ENCODE data around the gene MIF4GD. TPM values are rescaled to one million over a fixed set of nuclear protein-coding genes. Genes with fewer than 3 reads are reported as not detected.

MIF4GD gene
- total RNA-seq, 4 donors from 2014 or later = 42.4 to 52.0 (median 44.8) TPM

DNA sequence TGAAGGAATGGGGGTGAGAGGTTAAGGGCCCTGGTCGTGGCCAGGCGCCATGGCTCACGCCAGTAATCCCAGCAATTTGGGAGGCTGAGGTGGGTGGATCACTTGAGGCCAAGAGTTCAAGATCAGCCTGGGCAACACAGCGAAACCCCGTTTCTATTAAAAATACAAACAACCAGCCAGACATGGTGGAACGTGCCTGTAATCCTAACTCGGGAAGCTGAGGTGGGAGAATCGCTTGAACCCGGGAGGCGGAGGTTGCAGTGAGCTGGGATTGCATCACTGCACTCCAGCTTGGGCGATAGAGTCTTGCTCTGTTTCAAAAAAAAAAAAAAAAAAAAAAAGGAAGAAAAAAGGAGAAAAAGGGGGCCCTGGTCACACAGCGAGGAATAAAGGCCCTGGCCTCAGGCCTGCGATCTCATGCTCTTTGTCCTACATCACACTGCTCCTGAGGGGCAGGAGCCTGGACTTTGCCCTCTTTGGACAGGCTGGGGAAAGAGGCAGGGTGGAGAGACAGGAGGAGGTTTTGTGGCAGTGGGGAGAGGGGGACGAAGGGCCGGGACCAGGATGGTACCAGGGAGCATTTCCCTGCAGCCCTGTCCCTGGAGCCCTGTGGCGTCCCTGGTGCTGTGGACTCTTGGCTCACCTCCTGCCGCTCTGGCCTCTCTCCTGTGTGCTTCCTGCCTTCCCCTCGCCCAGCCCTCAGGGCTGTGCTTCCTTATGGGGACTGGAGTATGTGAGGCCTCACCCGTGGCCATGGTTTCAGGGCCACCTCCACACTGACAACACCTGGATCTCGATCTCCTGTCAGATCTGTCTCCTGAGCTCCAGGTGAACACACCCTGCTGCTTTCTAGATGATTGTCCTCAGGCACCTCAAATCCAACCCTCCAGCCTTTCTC is 38.0 kb upstream of the MIF4GD start:
- no peaks in the 10 kb centered on the region for H3K9me3 ChIP-seq
- WGBS = 81% methylated on average over 20 of the region's 20 CpGs
- no peaks in the 10 kb centered on the region for H3K36me3 ChIP-seq
- no peak for DNase-seq (ENCODE audit: extremely low spot score)
- H3K27ac ChIP-seq (replicated peaks in 1 of 4) = peak overlapping the region in 3 of 4 donors; percentile 39 to 41 (median 40)
- intact Hi-C loops (cut with DNase I) = no loop called here
- H3K27me3 ChIP-seq = no peaks in the 10 kb centered on the region
- no peak overlapping the region for H3K4me3 ChIP-seq
- H3K4me1 ChIP-seq = peaks cover 0 to 9% (median 2%) of the 10 kb centered on the region in 4 donors
- TF ChIP-seq POLR2AphosphoS5 (IDR thresholded peaks at IDR 0.05) (no peak), EP300 (IDR thresholded peaks at IDR 0.05) (no peak), POLR2A (IDR thresholded peaks at IDR 0.05; ENCODE audit: low read depth) (no peak)
- TF ChIP-seq, protein P1, sequence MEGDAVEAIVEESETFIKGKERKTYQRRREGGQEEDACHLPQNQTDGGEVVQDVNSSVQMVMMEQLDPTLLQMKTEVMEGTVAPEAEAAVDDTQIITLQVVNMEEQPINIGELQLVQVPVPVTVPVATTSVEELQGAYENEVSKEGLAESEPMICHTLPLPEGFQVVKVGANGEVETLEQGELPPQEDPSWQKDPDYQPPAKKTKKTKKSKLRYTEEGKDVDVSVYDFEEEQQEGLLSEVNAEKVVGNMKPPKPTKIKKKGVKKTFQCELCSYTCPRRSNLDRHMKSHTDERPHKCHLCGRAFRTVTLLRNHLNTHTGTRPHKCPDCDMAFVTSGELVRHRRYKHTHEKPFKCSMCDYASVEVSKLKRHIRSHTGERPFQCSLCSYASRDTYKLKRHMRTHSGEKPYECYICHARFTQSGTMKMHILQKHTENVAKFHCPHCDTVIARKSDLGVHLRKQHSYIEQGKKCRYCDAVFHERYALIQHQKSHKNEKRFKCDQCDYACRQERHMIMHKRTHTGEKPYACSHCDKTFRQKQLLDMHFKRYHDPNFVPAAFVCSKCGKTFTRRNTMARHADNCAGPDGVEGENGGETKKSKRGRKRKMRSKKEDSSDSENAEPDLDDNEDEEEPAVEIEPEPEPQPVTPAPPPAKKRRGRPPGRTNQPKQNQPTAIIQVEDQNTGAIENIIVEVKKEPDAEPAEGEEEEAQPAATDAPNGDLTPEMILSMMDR (IDR thresholded peaks at IDR 0.05) = no peak

DNA sequence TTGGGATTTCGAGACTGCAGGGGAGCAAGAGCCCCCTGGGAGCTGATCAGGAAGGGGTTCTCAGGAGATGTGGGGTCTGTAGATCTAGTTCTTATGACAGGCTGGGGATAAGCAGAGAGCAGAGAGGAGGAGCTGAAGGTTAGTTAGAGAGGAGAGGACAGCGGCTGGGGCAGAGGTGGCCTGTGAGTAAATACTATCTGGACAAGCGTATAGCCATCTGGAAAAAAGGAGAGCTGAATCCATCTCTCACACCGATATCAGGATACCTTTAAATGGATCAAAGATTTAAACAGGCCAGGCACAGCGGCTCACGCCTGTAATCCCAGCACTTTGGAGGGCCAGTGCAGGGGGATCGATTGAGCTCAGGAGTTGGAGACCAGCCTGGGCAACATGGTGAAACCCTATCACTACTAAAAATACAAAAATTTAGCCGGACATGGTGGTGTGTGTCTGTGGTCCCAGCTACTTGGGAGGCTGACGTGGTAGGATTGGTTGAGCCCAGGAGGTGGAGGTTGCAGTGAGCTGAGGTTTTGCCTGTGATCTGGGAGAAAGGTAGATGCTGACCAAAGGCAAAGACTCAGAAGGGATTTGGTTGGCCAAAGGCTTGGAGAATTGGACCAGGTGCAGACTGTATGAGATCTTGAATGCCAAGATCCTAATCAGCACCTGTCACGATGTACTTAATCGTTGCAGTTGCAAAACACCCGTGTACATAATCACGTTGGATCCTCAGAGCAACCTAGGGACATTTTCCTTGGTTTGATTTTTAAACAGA is 37.1 kb upstream of the MIF4GD start:
- no peak overlapping the region for H3K27ac ChIP-seq (replicated peaks in 1 of 4)
- H3K27me3 ChIP-seq = no peaks in the 10 kb centered on the region
- DNase-seq (ENCODE audit: extremely low spot score) = no peak
- no peaks in the 10 kb centered on the region for H3K9me3 ChIP-seq
- intact Hi-C loops (cut with DNase I) = no loop called here
- H3K36me3 ChIP-seq = no peaks in the 10 kb centered on the region
- 86% methylated on average over 13 of the region's 13 CpGs for WGBS
- peaks cover 0 to 9% (median 2%) of the 10 kb centered on the region in 4 donors for H3K4me1 ChIP-seq
- H3K4me3 ChIP-seq = no peak overlapping the region
- no peak for TF ChIP-seq POLR2A (IDR thresholded peaks at IDR 0.05; ENCODE audit: low read depth)
- TF ChIP-seq POLR2AphosphoS5 (IDR thresholded peaks at IDR 0.05) = no peak
- no peak for TF ChIP-seq EP300 (IDR thresholded peaks at IDR 0.05)
- TF ChIP-seq, protein P1 (IDR thresholded peaks at IDR 0.05) = no peak

DNA sequence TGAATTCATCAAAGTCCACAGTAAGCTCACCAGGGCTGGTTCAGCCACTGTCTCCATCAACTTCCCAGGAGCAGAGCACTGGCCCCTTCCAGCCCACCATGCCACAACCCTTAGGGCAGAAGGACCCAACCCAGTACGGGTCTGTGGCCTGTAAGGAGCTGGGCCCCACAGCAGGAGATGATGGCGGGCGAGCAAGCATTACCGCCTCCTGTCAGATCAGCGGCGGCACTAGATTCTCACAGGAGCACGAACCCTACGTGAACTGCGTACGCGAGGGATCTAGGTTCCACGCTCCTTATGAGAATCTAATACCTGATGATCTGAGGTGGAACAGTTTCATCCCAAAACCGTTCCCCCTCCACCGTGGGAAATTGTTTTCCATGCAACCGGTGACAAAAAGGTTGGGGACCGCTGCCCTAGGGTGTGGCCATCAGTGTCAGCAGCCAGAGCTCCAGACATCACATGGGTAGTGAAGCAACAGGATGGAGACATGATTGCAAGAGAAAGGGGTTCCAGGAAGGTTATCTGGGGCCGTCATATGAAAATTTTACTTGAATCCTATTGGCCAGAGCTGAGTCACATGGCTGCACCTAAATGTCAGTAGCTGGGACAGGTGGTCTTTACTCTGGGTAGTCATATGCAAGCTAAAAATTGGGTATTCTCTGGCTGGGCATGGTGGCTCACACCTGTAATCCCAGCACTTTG is 30.6 kb upstream of the MIF4GD start:
- Histone ChIP-seq H3K9me3 (no peaks in the 10 kb centered on the region), H3K27ac (replicated peaks in 1 of 4) (no peak overlapping the region), H3K4me1 (no peaks in the 10 kb centered on the region), H3K27me3 (no peaks in the 10 kb centered on the region), H3K36me3 (no peaks in the 10 kb centered on the region), H3K4me3 (no peak overlapping the region)
- no peak for DNase-seq (ENCODE audit: extremely low spot score)
- WGBS = 79% methylated on average over 8 of the region's 17 CpGs
- intact Hi-C loops (cut with DNase I) = no loop called here
- TF ChIP-seq, protein P1 (IDR thresholded peaks at IDR 0.05) = no peak
- TF ChIP-seq POLR2AphosphoS5 (IDR thresholded peaks at IDR 0.05) (no peak), EP300 (IDR thresholded peaks at IDR 0.05) (no peak), POLR2A (IDR thresholded peaks at IDR 0.05; ENCODE audit: low read depth) (no peak)

DNA sequence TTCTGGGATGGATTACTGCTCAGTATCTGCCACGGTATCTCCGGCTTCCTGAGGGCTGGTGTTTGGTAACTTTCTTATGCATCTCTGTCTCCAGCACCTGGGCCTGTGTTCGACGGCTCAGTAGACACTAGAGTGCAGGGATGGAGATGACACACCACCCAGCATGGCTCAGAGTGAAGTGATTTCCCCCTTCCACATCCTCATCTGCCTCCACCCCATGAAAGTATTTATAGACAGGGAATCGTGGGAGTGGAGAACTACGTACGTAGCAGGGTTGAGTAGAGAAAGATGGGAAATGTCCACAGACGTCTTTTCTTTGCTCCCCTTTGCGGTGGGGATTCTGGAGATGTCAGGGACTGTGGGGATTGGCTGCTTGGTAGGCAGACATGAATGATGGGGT is 30.0 kb upstream of the MIF4GD start:
- TF ChIP-seq POLR2AphosphoS5 (IDR thresholded peaks at IDR 0.05) (no peak), POLR2A (IDR thresholded peaks at IDR 0.05; ENCODE audit: low read depth) (no peak)
- TF ChIP-seq, protein P1 (IDR thresholded peaks at IDR 0.05) = no peak
- H3K9me3 ChIP-seq = no peaks in the 10 kb centered on the region
- no peaks in the 10 kb centered on the region for H3K27me3 ChIP-seq
- no peak overlapping the region for H3K27ac ChIP-seq (replicated peaks in 1 of 4)
- WGBS = 78% methylated on average over 9 of the region's 9 CpGs
- intact Hi-C loops (cut with DNase I) = no loop called here
- DNase-seq (ENCODE audit: extremely low spot score) = no peak
- H3K36me3 ChIP-seq = no peaks in the 10 kb centered on the region
- no peaks in the 10 kb centered on the region for H3K4me1 ChIP-seq
- no peak overlapping the region for H3K4me3 ChIP-seq
